ENCODE measurements around the gene METAP1D. TPM values are rescaled to one million over a fixed set of nuclear protein-coding genes. Genes with fewer than 3 reads are reported as not detected.

METAP1D gene
- total RNA-seq, 1 experiment from 2014 or later, result 15.8 TPM

GRCh38 chr2:171991027-171991426 lies 8.7 kb upstream of the METAP1D start:
- H3K4me3 ChIP-seq (replicated peaks in 1 of 2; ENCODE audit: low read depth in 1 of 2, low read length in 2 of 2), result no peak overlapping the region
- intact Hi-C loops (cut with micrococcal nuclease), result no loop called here
- no peaks in the 10 kb centered on the region for H4K20me1 ChIP-seq (ENCODE audit: insufficient read depth)
- no peak for DNase-seq (ENCODE audit: low read depth, low spot score)
- no peak overlapping the region for H3K27ac ChIP-seq (ENCODE audit: low read depth, low read length)
- no peak overlapping the region for H3K9ac ChIP-seq (ENCODE audit: low read length)
- H3K36me3 ChIP-seq (ENCODE audit: control insufficient read depth in 1 of 2, insufficient read depth in 2 of 2, low read length in 2 of 2), result no peaks in the 10 kb centered on the region
- RAD21 ChIA-PET (ENCODE audit: low non-redundant PET in 1 of 2, low total read pairs in 2 of 2, uncharacterized antibody in 2 of 2, unreplicated experiment in 2 of 2), result no interaction called here
- H3K79me2 ChIP-seq (ENCODE audit: insufficient read depth, low read length), result no peaks in the 10 kb centered on the region
- H3K4me1 ChIP-seq (ENCODE audit: control insufficient read depth in 1 of 2, insufficient read depth in 2 of 2, low read length in 2 of 2), result no peaks in the 10 kb centered on the region
- no peak overlapping the region for H2AFZ ChIP-seq (ENCODE audit: low read depth, low read length, poor library complexity, severe bottlenecking)
- no peak for ATAC-seq
- H3K9me2 ChIP-seq (ENCODE audit: insufficient read depth), result no peaks in the 10 kb centered on the region
- no TSS peak for BruUV-seq (replicated peaks)
- no peak for TF ChIP-seq RAD21 (IDR thresholded peaks at IDR 0.05; ENCODE audit: low read depth)
- TF ChIP-seq YY1 (IDR thresholded peaks at IDR 0.05; ENCODE audit: extremely low read depth, insufficient replicate concordance, low read depth, low read length), result no peak
- no peak for TF ChIP-seq JUND (IDR thresholded peaks at IDR 0.05)
- no peak for TF ChIP-seq ZFX (IDR thresholded peaks at IDR 0.05)
- no peak for TF ChIP-seq MAX (IDR thresholded peaks at IDR 0.05)
- no peak for TF ChIP-seq POLR2A (IDR thresholded peaks at IDR 0.05; ENCODE audit: borderline replicate concordance, extremely low read depth, insufficient read depth, insufficient read length)
- no peak for TF ChIP-seq ZBTB33 (IDR thresholded peaks at IDR 0.05; ENCODE audit: extremely low read depth, insufficient replicate concordance, low read length)
- TF ChIP-seq EZH2phosphoT487 (IDR thresholded peaks at IDR 0.05; ENCODE audit: borderline replicate concordance), result no peak
- TF ChIP-seq ELF1 (IDR thresholded peaks at IDR 0.05; ENCODE audit: borderline replicate concordance, low read depth), result no peak
- TF ChIP-seq ATF3 (IDR thresholded peaks at IDR 0.05), result no peak
- no peak for TF ChIP-seq POLR2AphosphoS5 (IDR thresholded peaks at IDR 0.05; ENCODE audit: low read depth, low read length)
- no peak for TF ChIP-seq SRF (IDR thresholded peaks at IDR 0.05; ENCODE audit: low read depth)
- no peak for TF ChIP-seq SIN3A (IDR thresholded peaks at IDR 0.05; ENCODE audit: low read depth)
- no peak for TF ChIP-seq CTCF (IDR thresholded peaks at IDR 0.05 in 2 of 3, conservative IDR thresholded peaks at IDR 0.05 in 1 of 3; ENCODE audit: borderline replicate concordance in 1 of 3, insufficient read depth in 1 of 3, low read depth in 2 of 3, low read length in 2 of 3)
- TF ChIP-seq ZNF274 (IDR thresholded peaks at IDR 0.05; ENCODE audit: low read depth, low read length), result no peak
- no peak for TF ChIP-seq CBX3 (IDR thresholded peaks at IDR 0.05; ENCODE audit: low read depth)
- TF ChIP-seq CEBPB (IDR thresholded peaks at IDR 0.05; ENCODE audit: low read depth), result no peak
- TF ChIP-seq REST (IDR thresholded peaks at IDR 0.05; ENCODE audit: low read depth), result no peak
- POLR2A ChIA-PET, result no interaction called here
- H3K27me3 ChIP-seq (ENCODE audit: insufficient read depth, low read length), result no peaks in the 10 kb centered on the region
- no peak overlapping the region for H3K4me2 ChIP-seq (ENCODE audit: low read length)
- no peaks in the 10 kb centered on the region for H3K9me3 ChIP-seq (ENCODE audit: control insufficient read depth in 1 of 2, insufficient read depth in 1 of 2, low read depth in 1 of 2, low read length in 2 of 2)
- CTCF ChIA-PET, result no interaction called here

Data from HCT116 (cell line).